Lung (tissue), 12 donors: ENCODE measurements around the gene BOD1L1. TPM values are rescaled to one million over a fixed set of nuclear protein-coding genes. Genes with fewer than 3 reads are reported as not detected.

ENCODE experiments used
- ATAC-seq: fragments of 200-7000 bp; cut with Tn5 transposase; one replicate; pipeline ENCODE4 v1.9.1; 2020; ENCODE audit warnings: moderate number of reproducible peaks; ENCODE audit not compliant: insufficient read depth, low FRiP score
- DNase-seq, 3 donors: peaks; one replicate each; pipeline ENCODE4 v3.0.0-alpha.2; 2013 to 2017
- H3K27ac ChIP-seq, 2 donors: one replicate each; pipeline ENCODE4 v1.5.1; 2013; ENCODE audit warnings: mild to moderate bottlenecking in 2 of 2, moderate library complexity in 2 of 2, control low read depth in 1 of 2, inconsistent platforms in 1 of 2, low read depth in 1 of 2, low read length in 1 of 2
- H3K27me3 ChIP-seq, 3 donors: one replicate each; pipeline ENCODE4 v1.5.1; 2013; ENCODE audit warnings: low read length in 2 of 3; ENCODE audit not compliant: control insufficient read depth in 3 of 3, insufficient read depth in 3 of 3
- H3K36me3 ChIP-seq, 4 donors: one replicate each; pipeline ENCODE4 v1.5.1; 2013; ENCODE audit warnings: low read length in 4 of 4, mild to moderate bottlenecking in 1 of 4, moderate library complexity in 1 of 4; ENCODE audit not compliant: control insufficient read depth in 4 of 4, insufficient read depth in 4 of 4
- H3K4me1 ChIP-seq, 5 donors: one replicate each; pipeline ENCODE4 v1.5.1; 2013; ENCODE audit warnings: low read length in 5 of 5, mild to moderate bottlenecking in 2 of 5, moderate library complexity in 1 of 5; ENCODE audit not compliant: control insufficient read depth in 5 of 5, insufficient read depth in 5 of 5
- H3K4me3 ChIP-seq: one replicate; pipeline ENCODE4 v1.5.1; 2013; ENCODE audit warnings: mild to moderate bottlenecking, control low read depth, moderate library complexity
- H3K9ac ChIP-seq, 2 donors: one replicate each; pipeline ENCODE4 v1.5.1; 2013; ENCODE audit warnings: low read length in 2 of 2, control low read depth in 1 of 2; ENCODE audit not compliant: insufficient read depth in 1 of 2
- H3K9me3 ChIP-seq, 4 donors: one replicate each; pipeline ENCODE4 v1.5.1; 2013; ENCODE audit warnings: low read length in 3 of 4, mild to moderate bottlenecking in 1 of 4, moderate library complexity in 1 of 4; ENCODE audit not compliant: control insufficient read depth in 4 of 4, insufficient read depth in 3 of 4
- CTCF ChIP-seq: IDR thresholded peaks from 2 replicates; pipeline ENCODE4 v1.5.1; 2012; ENCODE audit warnings: mild to moderate bottlenecking; ENCODE audit errors: control extremely low read depth, extremely low read depth
- WGBS, 2 donors: extraction: QIAGEN DNeasy Blood & Tissue Kit; methylation state at CpG; one replicate each; pipeline ENCODE4 v1.1.7; 2013; 5-methylcytosine and 5-hydroxymethylcytosine counted together
- polyA plus RNA-seq, 2 donors: library from polyadenylated mRNA; stranded (reverse); fragments of 200-250 nt; gene quantifications; one replicate each; pipeline ENCODE4 v1.2.1, GENCODE V29; 2013
- total RNA-seq, 2 donors: library from RNA; depleted of rRNA in 1 of 2; stranded (reverse); fragments of >200 nt in 1 of 2; gene quantifications; one replicate each; pipeline ENCODE4 v1.2.1, GENCODE V29; 2014 to 2021
- donor health status: control.
- donor health status: control.
- donor health status: Bipolar disorder and iron deficiency.
- donor health status: healthy.
- donor health status: DM: yes; HTN: yes; CAD: no.

BOD1L1 gene
- total and polyA plus RNA-seq, 4 donors = 8.5 to 83.9 (median 24.0) TPM

- DNase-seq = no peak
- no peak for TF ChIP-seq CTCF
- Histone ChIP-seq H3K27me3 (peaks cover 33 to 99% (median 98%) of the 10 kb centered on the region in 3 donors), H3K27ac (no peak overlapping the region), H3K4me3 (no peak overlapping the region), H3K4me1 (peaks cover 0 to 14% (median 5%) of the 10 kb centered on the region in 5 donors), H3K9me3 (peaks cover 0 to 25% (median 0%) of the 10 kb centered on the region in 4 donors), H3K9ac (no peak overlapping the region), H3K36me3 (no peaks in the 10 kb centered on the region)
- no peak for ATAC-seq
- 8 to 9% methylated on average over 13 of the region's 13 CpGs for WGBS, 2 donors
Measured at GRCh38 chr4:13533670-13534343, 93.7 kb downstream of the BOD1L1 start.

GRCh38 chr4:13531625-13531998 is 95.9 kb downstream of the BOD1L1 start:
- 23 to 27% methylated on average over 8 of the region's 8 CpGs for WGBS, 2 donors
- no peak for DNase-seq

GRCh38 chr4:13530823-13531624 is 96.5 kb downstream of the BOD1L1 start:
- H3K27ac ChIP-seq = no peak overlapping the region
- peaks cover 0 to 12% (median 0%) of the 10 kb centered on the region in 4 donors for H3K9me3 ChIP-seq
- H3K36me3 ChIP-seq = no peaks in the 10 kb centered on the region
- DNase-seq = no peak
- peaks cover 33 to 98% (median 97%) of the 10 kb centered on the region in 3 donors for H3K27me3 ChIP-seq
- H3K9ac ChIP-seq = no peak overlapping the region
- H3K4me3 ChIP-seq = no peak overlapping the region
- WGBS, 2 donors = 3 to 5% methylated on average over 35 of the region's 35 CpGs
- ATAC-seq = no peak
- peaks cover 0 to 15% (median 5%) of the 10 kb centered on the region in 5 donors for H3K4me1 ChIP-seq
- no peak for TF ChIP-seq CTCF

More at GRCh38 chr4:13531625-13531998, 95.9 kb downstream of the BOD1L1 start:
- H3K27ac ChIP-seq = no peak overlapping the region
- TF ChIP-seq CTCF = no peak
- H3K27me3 ChIP-seq = peaks cover 33 to 98% (median 97%) of the 10 kb centered on the region in 3 donors
- no peak overlapping the region for H3K4me3 ChIP-seq
- H3K4me1 ChIP-seq = peaks cover 0 to 15% (median 5%) of the 10 kb centered on the region in 5 donors
- no peaks in the 10 kb centered on the region for H3K36me3 ChIP-seq
- H3K9ac ChIP-seq = no peak overlapping the region
- peaks cover 0 to 12% (median 0%) of the 10 kb centered on the region in 4 donors for H3K9me3 ChIP-seq
- no peak for ATAC-seq
